ENCODE measurements around the gene LAMTOR2. TPM values are rescaled to one million over a fixed set of nuclear protein-coding genes. Genes with fewer than 3 reads are reported as not detected.

Gene LAMTOR2
- total and polyA plus RNA-seq, 9 of the 15 experiments (the other 6 are each of a cell fraction or from before 2014, with no cell fraction given): 39.0 to 161 (median 74.6) TPM

- TF ChIP-seq ZNF766 (CRISPR knock-in tag; conservative IDR thresholded peaks at IDR 0.05) (0 out of 2 replicates have a peak, but pooled peaks have one; percentile 2), ELF4 (CRISPR knock-in tag; IDR thresholded peaks at IDR 0.05) (no peak), DEAF1 (CRISPR knock-in tag; IDR thresholded peaks at IDR 0.05) (no peak), PRDM10 (IDR thresholded peaks at IDR 0.05; ENCODE audit: partially characterized antibody) (peak; percentile 22), CEBPZ (IDR thresholded peaks at IDR 0.05; ENCODE audit: borderline replicate concordance, low read depth, low read length) (no peak), RCOR1 (IDR thresholded peaks at IDR 0.05; ENCODE audit: borderline replicate concordance in 1 of 2, low read depth in 2 of 2, low read length in 2 of 2) (no peak), CGGBP1 (CRISPR knock-in tag; IDR thresholded peaks at IDR 0.05) (no peak), SNIP1 (IDR thresholded peaks at IDR 0.05; ENCODE audit: low read depth) (no peak), ZNF316 (IDR thresholded peaks at IDR 0.05) (no peak), FOSL1 (tag; conservative IDR thresholded peaks at IDR 0.05) (0 out of 2 replicates have a peak, but pooled peaks have one; percentile 1), ETS2 (tag; IDR thresholded peaks at IDR 0.05; ENCODE audit: borderline replicate concordance, poor library complexity, severe bottlenecking) (no peak), POLR2G (IDR thresholded peaks at IDR 0.05; ENCODE audit: low read depth, low read length) (no peak)
Observed at GRCh38 chr1:156104861-156105832, 50.6 kb downstream of the LAMTOR2 start (continued).
